Stimulated activated memory B cell treated with anti-CD40 and anti-IgM and Interleukin-4, amounts not matched to agents 10 μg/mL and 1 μg/mL and 100 μg/mL, for 72 hours (primary cell): ENCODE measurements around the gene TCF3.
"Not testable (repeated sequence)": the region's sequence is repeated elsewhere in the genome, so short reads cannot be mapped to it uniquely, and the experiment has no call there.

Experiments used
- ATAC-seq: fragments of 150-1000 bp; cut with Tn5 transposase; 2 replicates; pipeline ENCODE4 v1.10.0; 2021
- H3K27ac Mint-ChIP-seq: one replicate; pipeline ENCODE4 v1.8.0; 2022; ENCODE audit warnings: mild to moderate bottlenecking, mixed read lengths
- H3K27me3 Mint-ChIP-seq: one replicate; pipeline ENCODE4 v1.8.0; 2022; ENCODE audit warnings: mixed read lengths
- H3K36me3 Mint-ChIP-seq: one replicate; pipeline ENCODE4 v1.8.0; 2022; ENCODE audit warnings: mixed read lengths
- H3K4me1 Mint-ChIP-seq: one replicate; pipeline ENCODE4 v1.8.0; 2022; ENCODE audit warnings: mixed read lengths
- H3K4me3 Mint-ChIP-seq: one replicate; pipeline ENCODE4 v1.8.0; 2022; ENCODE audit warnings: mild to moderate bottlenecking, moderate library complexity, mixed read lengths
- H3K9me3 Mint-ChIP-seq: one replicate; pipeline ENCODE4 v1.8.0; 2022; ENCODE audit warnings: mixed read lengths

Gene TCF3

GRCh38 chr19:1652471-1653299 lies at the start of gene TCF3:
TCF3 (minus strand) TSS chr19:1652615; CDS start chr19:1650248, 2,367 bp downstream.
- Mint-ChIP-seq H3K4me1 (peaks cover 71% of the 10 kb centered on the region), H3K27me3 (no peaks in the 10 kb centered on the region), H3K9me3 (no peaks in the 10 kb centered on the region), H3K27ac (peak within 1 kb of the TSS; percentile 96), H3K4me3 (peak within 1 kb of the TSS; percentile 97), H3K36me3 (peaks cover 22% of the 10 kb centered on the region)
- peak; percentile 89 for ATAC-seq

DNA sequence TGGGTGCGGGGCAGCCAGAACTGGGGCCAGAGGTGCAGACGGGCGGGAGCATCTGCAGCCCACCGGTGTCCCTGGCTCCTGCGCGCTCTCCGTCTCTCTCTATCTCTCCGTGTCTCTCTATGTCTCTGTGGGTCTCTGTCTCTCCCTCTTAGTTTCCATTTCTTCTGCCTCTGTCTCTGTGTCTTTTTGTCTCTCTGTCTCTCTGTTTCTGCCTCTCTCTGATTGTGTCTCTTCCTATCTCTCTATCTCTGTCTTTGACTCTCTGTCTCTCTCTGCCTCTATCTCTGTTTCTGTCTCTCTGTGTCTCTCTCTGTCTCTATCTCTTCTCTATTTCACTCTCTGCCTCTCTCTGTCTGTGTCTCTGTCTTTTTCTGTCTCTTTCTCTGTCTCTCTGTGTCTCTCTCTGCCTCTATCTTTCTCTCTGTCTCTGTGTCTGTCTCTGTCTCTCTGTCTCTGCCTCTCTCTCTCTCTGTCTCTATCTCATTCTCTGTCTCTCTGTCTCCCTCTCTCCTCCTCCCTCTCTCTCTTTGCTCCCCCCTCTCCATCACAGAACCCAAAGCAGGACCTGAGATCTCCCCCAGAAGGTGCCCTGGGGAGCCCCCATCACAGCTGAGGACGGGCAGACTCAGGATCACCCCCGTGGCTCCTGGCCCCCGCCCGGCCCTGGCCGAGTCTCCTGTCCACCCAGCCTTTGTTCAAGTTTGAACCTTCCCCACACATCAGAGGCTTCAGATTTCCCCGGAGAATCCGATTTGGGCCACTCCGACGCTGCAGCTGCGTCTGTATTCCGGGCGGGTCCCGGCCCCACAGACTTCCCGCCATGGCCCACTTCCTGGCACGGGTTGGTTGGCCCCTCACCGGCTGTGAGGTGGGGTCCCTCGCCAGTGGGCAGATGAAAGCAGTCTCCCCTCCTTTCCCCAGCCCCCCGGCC lies 48.6 kb upstream of the TCF3 start:
- Mint-ChIP-seq H3K4me1 (peaks cover 10% of the 10 kb centered on the region), H3K36me3 (peaks cover 9% of the 10 kb centered on the region), H3K4me3 (no peak overlapping the region), H3K9me3 (peaks cover 14% of the 10 kb centered on the region), H3K27me3 (peaks cover 47% of the 10 kb centered on the region), H3K27ac (no peak overlapping the region)
- no peak for ATAC-seq

DNA sequence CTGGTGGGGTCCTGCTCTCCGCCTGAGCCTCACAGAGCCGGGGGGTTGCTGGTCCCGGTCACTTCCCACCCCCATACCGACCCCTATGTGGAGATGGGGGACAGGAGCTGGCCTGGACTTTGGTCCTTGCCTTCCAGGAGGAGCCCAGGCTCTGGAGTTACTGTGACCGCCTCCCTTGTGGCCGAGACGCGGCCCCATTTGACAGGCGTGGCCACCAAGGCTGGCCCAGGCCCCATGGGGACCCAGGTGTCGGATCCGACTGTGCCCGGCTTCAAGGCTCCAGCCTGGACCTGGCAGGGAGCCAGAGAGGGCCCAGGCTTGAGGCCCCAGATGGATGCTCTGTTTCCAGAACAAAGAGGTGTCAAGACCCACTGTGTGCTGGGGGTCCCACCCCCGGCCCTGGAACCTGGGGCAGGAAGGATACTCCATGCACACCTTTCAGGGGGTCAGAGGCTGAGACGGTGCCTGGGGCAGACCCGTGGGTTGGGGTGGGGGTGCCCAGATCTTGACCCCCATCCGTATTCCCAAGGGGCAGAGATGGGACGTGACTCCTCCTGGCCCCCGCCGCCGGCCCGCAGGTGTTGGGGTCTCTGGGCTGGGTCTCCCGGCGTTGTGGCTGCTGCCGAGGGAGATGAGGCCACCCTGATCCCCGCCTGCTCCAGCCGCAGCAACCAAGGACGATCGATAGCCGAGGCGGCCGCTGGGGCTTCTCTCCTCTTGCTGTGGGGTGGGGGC lies 47.8 kb upstream of the TCF3 start:
- H3K9me3 Mint-ChIP-seq: peaks cover 8% of the 10 kb centered on the region
- H3K36me3 Mint-ChIP-seq: peaks cover under 1% of the 10 kb centered on the region
- ATAC-seq: no peak
- H3K27ac Mint-ChIP-seq: no peak overlapping the region
- H3K27me3 Mint-ChIP-seq: peaks cover 38% of the 10 kb centered on the region
- H3K4me3 Mint-ChIP-seq: no peak overlapping the region
- H3K4me1 Mint-ChIP-seq: peaks cover 10% of the 10 kb centered on the region

GRCh38 chr19:1699386-1699785 lies 47.0 kb upstream of the TCF3 start:
- H3K4me3 Mint-ChIP-seq: no peak overlapping the region
- ATAC-seq: peak; percentile 34
- peaks cover 10% of the 10 kb centered on the region for H3K9me3 Mint-ChIP-seq

DNA sequence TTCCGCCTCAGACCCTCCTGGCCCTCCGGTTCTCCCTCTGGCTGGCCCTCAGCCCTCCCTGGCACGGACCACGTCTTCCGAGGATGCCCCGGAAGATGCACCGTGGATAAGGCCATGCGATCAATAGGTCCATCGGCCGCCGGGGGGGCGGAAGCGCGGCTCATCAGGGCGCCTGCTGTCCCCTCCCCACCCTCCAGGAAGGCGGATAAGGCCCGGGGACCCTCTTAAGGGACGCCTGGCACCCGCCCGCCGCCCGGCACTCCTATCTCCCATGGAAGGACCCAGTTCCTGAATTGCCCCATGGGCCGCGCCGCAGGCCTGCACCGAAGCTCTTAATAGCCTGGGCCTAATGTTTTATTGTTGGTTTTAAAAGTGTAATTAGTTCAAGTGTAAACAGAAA lies 46.2 kb upstream of the TCF3 start:
- peaks cover 11% of the 10 kb centered on the region for H3K9me3 Mint-ChIP-seq
- no peak for ATAC-seq
- H3K27ac Mint-ChIP-seq: no peak overlapping the region
- H3K4me1 Mint-ChIP-seq: peaks cover 10% of the 10 kb centered on the region
- H3K27me3 Mint-ChIP-seq: peaks cover 33% of the 10 kb centered on the region
- no peak overlapping the region for H3K4me3 Mint-ChIP-seq
- H3K36me3 Mint-ChIP-seq: peaks cover 6% of the 10 kb centered on the region

More at GRCh38 chr19:1699386-1699785, 47.0 kb upstream of the TCF3 start:
- Mint-ChIP-seq H3K27me3 (peaks cover 31% of the 10 kb centered on the region), H3K27ac (no peak overlapping the region), H3K36me3 (peaks cover 3% of the 10 kb centered on the region), H3K4me1 (peaks cover 10% of the 10 kb centered on the region)

DNA sequence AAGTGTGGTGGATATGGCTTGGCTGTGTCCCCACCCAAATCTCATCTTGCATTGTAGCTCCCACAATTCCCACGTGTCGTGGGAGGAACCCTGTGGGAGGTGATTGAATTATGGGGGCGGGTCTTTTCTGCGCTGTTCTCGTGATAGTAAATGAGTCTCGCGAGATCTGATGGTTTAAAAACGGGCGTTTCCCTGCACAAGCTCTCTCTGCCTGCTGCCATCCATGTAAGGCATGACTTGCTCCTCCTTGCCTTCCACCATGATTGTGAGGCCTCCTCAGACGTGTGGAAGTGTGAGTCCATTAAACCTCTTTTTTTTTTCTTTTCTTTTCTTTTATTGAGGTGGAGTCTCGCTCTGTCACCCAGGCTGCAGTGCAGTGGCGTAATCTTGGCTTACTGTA lies 43.1 kb upstream of the TCF3 start:
- H3K4me3 Mint-ChIP-seq, H3K36me3 Mint-ChIP-seq, H3K4me1 Mint-ChIP-seq, H3K27ac Mint-ChIP-seq, ATAC-seq: not testable (repeated sequence)
- Mint-ChIP-seq H3K27me3 (peaks cover 43% of the 10 kb centered on the region), H3K9me3 (peaks cover 11% of the 10 kb centered on the region)

- peaks cover 11% of the 10 kb centered on the region for H3K9me3 Mint-ChIP-seq
- H3K36me3 Mint-ChIP-seq: peaks cover 6% of the 10 kb centered on the region
- H3K27ac Mint-ChIP-seq: no peak overlapping the region
- H3K4me1 Mint-ChIP-seq: no peaks in the 10 kb centered on the region
- ATAC-seq: peak; percentile 36
- H3K27me3 Mint-ChIP-seq: peaks cover 68% of the 10 kb centered on the region
- no peak overlapping the region for H3K4me3 Mint-ChIP-seq
Measured at GRCh38 chr19:1691589-1692290, 39.3 kb upstream of the TCF3 start.

GRCh38 chr19:1690699-1691307 lies 38.4 kb upstream of the TCF3 start:
- peaks cover 6% of the 10 kb centered on the region for H3K36me3 Mint-ChIP-seq
- peaks cover 11% of the 10 kb centered on the region for H3K9me3 Mint-ChIP-seq
- H3K4me3 Mint-ChIP-seq: no peak overlapping the region
- peak; percentile 24 for ATAC-seq
- peaks cover 71% of the 10 kb centered on the region for H3K27me3 Mint-ChIP-seq
- H3K4me1 Mint-ChIP-seq: no peaks in the 10 kb centered on the region
- no peak overlapping the region for H3K27ac Mint-ChIP-seq

GRCh38 chr19:1685785-1686184 lies 33.4 kb upstream of the TCF3 start:
- H3K4me3 Mint-ChIP-seq, H3K4me1 Mint-ChIP-seq, H3K36me3 Mint-ChIP-seq, ATAC-seq, H3K27ac Mint-ChIP-seq, H3K9me3 Mint-ChIP-seq: not testable (repeated sequence)
- peaks cover 67% of the 10 kb centered on the region for H3K27me3 Mint-ChIP-seq

DNA sequence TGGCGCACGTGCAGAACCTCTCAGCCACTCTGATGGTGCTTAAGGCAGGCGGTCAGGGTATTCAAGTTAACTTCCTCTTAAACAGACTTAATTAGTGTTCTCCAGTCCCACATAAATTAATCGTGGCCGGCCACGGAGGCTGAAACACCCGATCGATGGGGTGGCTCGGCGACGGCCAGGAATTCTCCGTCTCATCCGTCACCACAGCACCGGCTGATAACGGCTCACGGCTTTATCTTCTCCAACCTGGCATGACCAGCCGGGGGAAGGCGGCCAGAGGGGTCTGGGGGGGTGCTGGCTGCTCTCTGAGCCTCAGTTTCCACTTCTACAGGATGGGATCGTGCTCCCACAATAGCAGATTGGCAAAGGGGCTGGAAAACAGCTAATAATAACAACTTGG lies 32.6 kb upstream of the TCF3 start:
- Mint-ChIP-seq H3K27me3 (peaks cover 66% of the 10 kb centered on the region), H3K4me3 (no peak overlapping the region), H3K4me1 (no peaks in the 10 kb centered on the region), H3K27ac (no peak overlapping the region), H3K36me3 (no peaks in the 10 kb centered on the region), H3K9me3 (no peaks in the 10 kb centered on the region)
- ATAC-seq: no peak

- peaks cover 71% of the 10 kb centered on the region for H3K27me3 Mint-ChIP-seq
- no peaks in the 10 kb centered on the region for H3K4me1 Mint-ChIP-seq
- no peak for ATAC-seq
- H3K27ac Mint-ChIP-seq: no peak overlapping the region
- no peaks in the 10 kb centered on the region for H3K9me3 Mint-ChIP-seq
- H3K36me3 Mint-ChIP-seq: no peaks in the 10 kb centered on the region
- no peak overlapping the region for H3K4me3 Mint-ChIP-seq
Measured at GRCh38 chr19:1684573-1684912, 32.1 kb upstream of the TCF3 start.

DNA sequence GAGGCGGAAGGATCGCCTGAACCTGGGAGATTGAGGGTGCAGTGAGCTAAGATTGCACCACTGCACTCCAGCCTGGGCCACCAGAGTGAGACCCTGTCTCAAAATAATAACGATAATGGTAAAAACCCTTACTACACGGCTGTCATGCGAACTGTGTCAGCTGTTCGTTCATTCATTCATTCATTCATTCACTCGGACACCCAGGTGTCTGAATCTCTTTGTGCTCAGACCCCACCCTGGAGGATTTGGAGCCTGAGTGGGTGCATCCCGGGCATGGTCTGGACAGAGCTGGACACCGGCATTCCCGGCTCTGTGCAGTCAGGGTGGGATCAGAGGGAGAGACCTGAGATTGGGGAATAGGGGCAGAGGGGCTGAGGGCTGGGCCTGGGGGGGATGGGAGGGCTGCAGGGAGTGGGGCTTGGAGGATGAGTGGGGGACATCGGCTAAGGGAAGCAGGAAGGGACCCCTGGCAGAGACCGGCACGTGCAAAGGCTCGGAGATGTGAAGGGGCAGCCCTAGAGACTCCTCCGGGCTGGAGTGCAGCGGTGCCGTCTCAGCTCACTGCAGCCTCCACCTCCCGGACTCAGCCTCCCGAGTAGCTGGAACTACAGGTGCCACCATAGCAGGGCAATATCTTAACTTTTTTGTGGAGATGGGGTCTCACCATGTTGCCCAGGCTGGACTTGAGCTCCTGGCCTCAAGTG lies 31.6 kb upstream of the TCF3 start:
- Mint-ChIP-seq H3K4me3 (no peak overlapping the region), H3K27ac (no peak overlapping the region), H3K9me3 (no peaks in the 10 kb centered on the region), H3K27me3 (peaks cover 74% of the 10 kb centered on the region), H3K36me3 (no peaks in the 10 kb centered on the region), H3K4me1 (no peaks in the 10 kb centered on the region)
- no peak for ATAC-seq

- no peak overlapping the region for H3K4me3 Mint-ChIP-seq
- H3K27ac Mint-ChIP-seq: no peak overlapping the region
- H3K36me3 Mint-ChIP-seq: no peaks in the 10 kb centered on the region
- H3K9me3 Mint-ChIP-seq: no peaks in the 10 kb centered on the region
- no peaks in the 10 kb centered on the region for H3K4me1 Mint-ChIP-seq
- ATAC-seq: no peak
- H3K27me3 Mint-ChIP-seq: peaks cover 79% of the 10 kb centered on the region
Measured at GRCh38 chr19:1680976-1681375, 28.6 kb upstream of the TCF3 start.

GRCh38 chr19:1678073-1678472 lies 25.7 kb upstream of the TCF3 start:
- Mint-ChIP-seq H3K9me3 (no peaks in the 10 kb centered on the region), H3K27ac (no peak overlapping the region), H3K36me3 (no peaks in the 10 kb centered on the region), H3K4me1 (no peaks in the 10 kb centered on the region), H3K27me3 (peaks cover 92% of the 10 kb centered on the region), H3K4me3 (no peak overlapping the region)
- no peak for ATAC-seq
